GM12878 (cell line): Measurements from ENCODE around the gene SRGAP1. TPM values are rescaled to one million over a fixed set of nuclear protein-coding genes. Genes with fewer than 3 reads are reported as not detected.

ENCODE experiments used
- ATAC-seq: fragments of 200-7000 bp; cut with Tn5 transposase; 3 replicates; pipeline ENCODE4 v1.9.1; 2020; ENCODE audit warnings: mild to moderate bottlenecking, moderate library complexity
- BruUV-seq: library from RNA; stranded (reverse); fragments of 400-500 nt; replicated peaks from 2 replicates; lab custom pipeline; 2021; lab: Mats Ljungman, UMichigan
- CTCF ChIA-PET: fragments of 300-600 bp; sonication (Branson Sonifier 250); formaldehyde crosslinking; extraction: SDS; loops from one replicate; lab custom pipeline; 2021; ENCODE audit warnings: inconsistent platforms; lab: Yijun Ruan, JAX
- POLR2A ChIA-PET: fragments of 350-600 bp; formaldehyde crosslinking; extraction: SDS; loops from one replicate; lab custom pipeline; 2021; ENCODE audit warnings: inconsistent platforms; lab: Charles Lee
- RAD21 ChIA-PET: fragments of 300-600 bp; sonication (Branson Sonifier 250); formaldehyde crosslinking; loops from one replicate; lab custom pipeline; 2023; ENCODE audit warnings: antibody characterized with exemption; ENCODE audit not compliant: unreplicated experiment; lab: Charles Lee
- SMC1A ChIA-PET: fragments of 300-600 bp; sonication (Branson Sonifier 250); formaldehyde crosslinking; loops from one replicate; lab custom pipeline; 2023; ENCODE audit not compliant: unreplicated experiment, uncharacterized antibody; lab: Charles Lee
- DNase-seq: peaks from one replicate; pipeline ENCODE4 v3.0.0-alpha.2; 2011; ENCODE audit warnings: low read depth, low spot score
- FAIRE-seq: peaks from 3 replicates; lab custom pipeline; 2011; peaks lifted over from hg19 to GRCh38; lab: Jason Lieb, UNC
- H2AFZ ChIP-seq: 2 replicates; pipeline ENCODE4 v1.6.0; 2011; ENCODE audit warnings: low read depth, low read length, control low read depth; ENCODE audit not compliant: control insufficient read depth
- H3K27ac ChIP-seq: 2 replicates; pipeline ENCODE4 v1.5.1; 2011; ENCODE audit warnings: control low read depth; ENCODE audit not compliant: control insufficient read depth, insufficient read depth
- H3K27me3 ChIP-seq, 2 experiments: replicated peaks in 1 of 2; 2 replicates each; pipeline versions ENCODE4 v1.6.0 to v1.6.1; 2011; ENCODE audit warnings: low read length in 1 of 2; ENCODE audit not compliant: control insufficient read depth in 2 of 2, insufficient read depth in 2 of 2
- H3K36me3 ChIP-seq, 2 experiments: 2 replicates each; pipeline ENCODE4 v1.5.1; 2011; ENCODE audit warnings: low read length in 1 of 2; ENCODE audit not compliant: control insufficient read depth in 2 of 2, insufficient read depth in 2 of 2
- H3K4me1 ChIP-seq: 2 replicates; pipeline ENCODE4 v1.6.1; 2011; ENCODE audit warnings: mild to moderate bottlenecking, low read length, moderate library complexity, mixed read lengths; ENCODE audit not compliant: control insufficient read depth, insufficient read depth
- H3K4me2 ChIP-seq: 2 replicates; pipeline ENCODE4 v1.6.0; 2011; ENCODE audit warnings: control low read depth; ENCODE audit not compliant: control insufficient read depth, insufficient read depth
- H3K4me3 ChIP-seq: fragments of 200-600 bp; sonication (generic); 2 replicates; pipeline ENCODE4 v1.5.1; 2016
- H3K79me2 ChIP-seq: 2 replicates; pipeline ENCODE4 v1.6.0; 2011; ENCODE audit warnings: low read length; ENCODE audit not compliant: control insufficient read depth, insufficient read depth
- H3K9ac ChIP-seq: 2 replicates; pipeline ENCODE4 v1.8.0; 2011; ENCODE audit warnings: low read length, control low read depth, mixed read lengths; ENCODE audit not compliant: control insufficient read depth, insufficient read depth
- H3K9me3 ChIP-seq: replicated peaks from 3 replicates; pipeline ENCODE4 v1.5.1; 2011; ENCODE audit warnings: mild to moderate bottlenecking, low read length; ENCODE audit not compliant: control insufficient read depth, insufficient read depth
- H4K20me1 ChIP-seq: 2 replicates; pipeline ENCODE4 v1.6.0; 2011; ENCODE audit not compliant: control insufficient read depth, insufficient read depth
- BACH1 ChIP-seq: fragments of 450-650 bp; IDR thresholded peaks from 2 replicates; pipeline ENCODE4 v1.6.1; 2017; ENCODE audit warnings: mild to moderate bottlenecking, borderline replicate concordance
- FOXK2 ChIP-seq: fragments of 450-650 bp; IDR thresholded peaks from 2 replicates; pipeline ENCODE4 v1.6.1; 2017; ENCODE audit warnings: mild to moderate bottlenecking, moderate library complexity
- LARP7 ChIP-seq: fragments of 450-650 bp; IDR thresholded peaks from 2 replicates; pipeline ENCODE4 v1.6.1; 2017; ENCODE audit warnings: mild to moderate bottlenecking
- MTA2 ChIP-seq: fragments of 450-650 bp; IDR thresholded peaks from 2 replicates; pipeline ENCODE4 v1.6.1; 2016; ENCODE audit warnings: low read depth, mild to moderate bottlenecking, moderate library complexity
- POLR2A ChIP-seq: IDR thresholded peaks from 2 replicates; pipeline ENCODE4 v1.6.1; 2011; ENCODE audit warnings: low read depth, mild to moderate bottlenecking, low read length
- SUZ12 ChIP-seq: fragments of 200-600 bp; sonication (generic); IDR thresholded peaks from one replicate; pipeline ENCODE4 v1.6.1; 2018; ENCODE audit warnings: antibody characterized with exemption, mild to moderate bottlenecking; ENCODE audit not compliant: unreplicated experiment
- WGBS: methylation state at CpG from one replicate; pipeline ENCODE4 v1.1.6; 2016; ENCODE audit warnings: low lambda C conversion rate; ENCODE audit not compliant: insufficient replicate concordance, insufficient coverage; ENCODE audit errors: missing lambda C conversion rate; 5-methylcytosine and 5-hydroxymethylcytosine counted together
- in situ Hi-C: fragments of 300-500 bp; cut with MboI; formaldehyde crosslinking; loops from 9 replicates; pipeline ENCODE4 v1.14.3; 2018; ENCODE audit warnings: mixed read lengths
- intact Hi-C: fragments of 100-400 bp; cut with micrococcal nuclease; formaldehyde crosslinking; loops from one replicate; pipeline ENCODE4 v1.14.2; 2022; ENCODE audit not compliant: unreplicated experiment
- polyA plus RNA-seq, 11 experiments: library from polyadenylated mRNA; depleted of rRNA in 4 of 11; unstranded in 6 of 11; stranded (reverse) in 5 of 11; fragments of >200 nt; fragmentation: Nextera tagmentation in 4 of 11; fragmentation: Illumina TruSeq in 1 of 11; extraction: Ambion mirVana in 4 of 11; extraction: Trizol in 1 of 11; gene quantifications; 1 replicate in 1 of 11; 2 replicates in 10 of 11; pipeline versions ENCODE4 v1.2.1 to v1.2.3, GENCODE V29; 2011 to 2016; ENCODE audit warnings: inconsistent platforms in 2 of 11, missing spikeins in 2 of 11, low read depth in 1 of 11
- total RNA-seq, 4 experiments: library from RNA; depleted of rRNA in 3 of 4; stranded (reverse); fragments of >200 nt in 3 of 4; fragmentation: Illumina TruSeq in 1 of 4; extraction: Trizol in 1 of 4; gene quantifications; 2 replicates each; pipeline versions ENCODE4 v1.2.1 to v1.2.3, GENCODE V29; 2013 to 2021
- TF ChIP-seq, protein P1 (sequence below): IDR thresholded peaks from 2 replicates; pipeline ENCODE4 v1.6.1; 2011; ENCODE audit warnings: borderline replicate concordance, low read depth, mild to moderate bottlenecking, moderate library complexity, low read length; ENCODE audit not compliant: insufficient read depth, poor library complexity, severe bottlenecking

The SRGAP1 gene
- total and polyA plus RNA-seq, 10 of the 15 experiments (the other 5 are each of a cell fraction or from before 2014, with no cell fraction given), result 0.16 to 0.85 (median 0.46) TPM

DNA sequence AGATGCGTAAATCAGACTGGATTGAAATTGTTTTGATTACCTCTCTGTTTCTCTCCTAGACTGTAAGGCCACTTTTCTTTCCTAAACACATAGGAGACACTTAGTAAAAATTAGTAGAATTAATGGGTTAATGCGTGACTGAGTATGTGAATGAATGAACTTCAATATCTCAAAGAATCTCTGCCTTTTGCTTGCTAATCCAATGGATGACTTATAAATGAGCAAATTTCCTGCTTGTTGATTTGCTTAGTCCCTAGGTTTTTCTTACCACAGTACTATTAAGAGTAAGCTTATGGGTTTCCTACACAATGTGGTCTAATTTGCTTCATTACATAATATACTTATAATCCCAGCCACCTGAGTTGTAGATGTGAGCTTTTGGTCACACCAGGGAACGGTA is 164.1 kb downstream of the SRGAP1 start:
- intact Hi-C loops, result no loop called here
- 67% methylated on average over 3 of the region's 3 CpGs for WGBS
- in situ Hi-C loops, result no loop called here

More for the DNA sequence above, 164.1 kb downstream of the SRGAP1 start:
- ChIA-PET CTCF (interaction anchor here (1.4 kb wide), 1 partner anchor 249 kb away, joined by 3 read pairs; no protein-coding TSS in a partner anchor), SMC1A (no interaction called here), RAD21 (no interaction called here), POLR2A (no interaction called here)
- Histone ChIP-seq H3K4me2 (no peak overlapping the region), H3K4me1 (no peaks in the 10 kb centered on the region; the same call in 1 of the 2 replicates), H2AFZ (no peak overlapping the region), H3K9ac (no peak overlapping the region), H3K9me3 (no peaks in the 10 kb centered on the region), H4K20me1 (no peaks in the 10 kb centered on the region), H3K79me2 (no peaks in the 10 kb centered on the region), H3K4me3 (no peak overlapping the region), H3K27ac (no peak overlapping the region), H3K36me3 (no peaks in the 10 kb centered on the region), H3K27me3 (no peaks in the 10 kb centered on the region)
- no peak for FAIRE-seq
- ATAC-seq, result no peak
- no TSS peak for BruUV-seq
- DNase-seq, result no peak
- no peak for TF ChIP-seq FOXK2
- no peak for TF ChIP-seq POLR2A
- TF ChIP-seq, protein P1, sequence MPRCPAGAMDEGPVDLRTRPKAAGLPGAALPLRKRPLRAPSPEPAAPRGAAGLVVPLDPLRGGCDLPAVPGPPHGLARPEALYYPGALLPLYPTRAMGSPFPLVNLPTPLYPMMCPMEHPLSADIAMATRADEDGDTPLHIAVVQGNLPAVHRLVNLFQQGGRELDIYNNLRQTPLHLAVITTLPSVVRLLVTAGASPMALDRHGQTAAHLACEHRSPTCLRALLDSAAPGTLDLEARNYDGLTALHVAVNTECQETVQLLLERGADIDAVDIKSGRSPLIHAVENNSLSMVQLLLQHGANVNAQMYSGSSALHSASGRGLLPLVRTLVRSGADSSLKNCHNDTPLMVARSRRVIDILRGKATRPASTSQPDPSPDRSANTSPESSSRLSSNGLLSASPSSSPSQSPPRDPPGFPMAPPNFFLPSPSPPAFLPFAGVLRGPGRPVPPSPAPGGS, result no peak
- no peak for TF ChIP-seq MTA2
- no peak for TF ChIP-seq BACH1
- no peak for TF ChIP-seq SUZ12
- TF ChIP-seq LARP7, result no peak
